Occipital lobe (tissue), 2 donors: ENCODE data around the gene TREML2. TPM values are rescaled to one million over a fixed set of nuclear protein-coding genes. Genes with fewer than 3 reads are reported as not detected.
"Not testable (repeated sequence)": the region's sequence is repeated elsewhere in the genome, so short reads cannot be mapped to it uniquely, and the experiment has no call there.

Experiments
- DNase-seq: peaks from one replicate; lab custom pipeline; 2025; lab: John Stamatoyannopoulos, UW
- total RNA-seq: library from RNA; depleted of rRNA; stranded (reverse); fragments of >200 nt; gene quantifications from one replicate; pipeline ENCODE4 v1.2.3, GENCODE V29; 2014

TREML2 gene
- total RNA-seq, 1 donor from 2014 or later: not detected

GRCh38 chr6:41208439-41209106 is 7.6 kb upstream of the TREML2 start:
- DNase-seq: no peak

- DNase-seq: no peak
These were observed 3.2 kb upstream of the TREML2 start for GRCh38 chr6:41204156-41204555.

- no peak for DNase-seq
These were observed 820 bp upstream of the TREML2 start for GRCh38 chr6:41201764-41202173.

GRCh38 chr6:41200296-41200900 is 551 bp downstream of the TREML2 start:
- no peak for DNase-seq

- no peak for DNase-seq
These were observed 1.2 kb downstream of the TREML2 start for GRCh38 chr6:41199552-41200246.

GRCh38 chr6:41197234-41197633 is 3.7 kb downstream of the TREML2 start:
- no peak for DNase-seq

GRCh38 chr6:41194386-41194785 is 6.6 kb downstream of the TREML2 start:
- DNase-seq: no peak

- no peak for DNase-seq
These were observed 7.1 kb downstream of the TREML2 start for GRCh38 chr6:41193884-41194283.

GRCh38 chr6:41193171-41193734 is 7.7 kb downstream of the TREML2 start:
- DNase-seq: no peak

GRCh38 chr6:41191569-41191968 is 9.4 kb downstream of the TREML2 start:
- no peak for DNase-seq

GRCh38 chr6:41190791-41191190 is 10.2 kb downstream of the TREML2 start:
- DNase-seq: no peak

GRCh38 chr6:41189967-41190366 is 11.0 kb downstream of the TREML2 start:
- DNase-seq: no peak

- not testable (repeated sequence) for DNase-seq
These were observed 11.9 kb downstream of the TREML2 start for GRCh38 chr6:41189046-41189445.

GRCh38 chr6:41187924-41188886 is 12.7 kb downstream of the TREML2 start:
- no peak for DNase-seq

GRCh38 chr6:41186031-41186562 is 14.9 kb downstream of the TREML2 start:
- no peak for DNase-seq

- no peak for DNase-seq
These were observed 16.2 kb downstream of the TREML2 start for GRCh38 chr6:41184761-41185160.

- DNase-seq: no peak
These were observed 18.6 kb downstream of the TREML2 start for GRCh38 chr6:41182069-41183034.

- no peak for DNase-seq
These were observed 19.4 kb downstream of the TREML2 start for GRCh38 chr6:41181566-41181965.

GRCh38 chr6:41179163-41179562 is 21.8 kb downstream of the TREML2 start:
- no peak for DNase-seq

- DNase-seq: no peak
These were observed 23.3 kb downstream of the TREML2 start for GRCh38 chr6:41177695-41178094.
